Activated CD8-positive, alpha-beta memory T cell treated with anti-CD3 and anti-CD28 coated beads for 4 hours (primary cell): ENCODE results near the gene PLEK2.
"Not testable (repeated sequence)": the region's sequence is repeated elsewhere in the genome, so short reads cannot be mapped to it uniquely, and the experiment has no call there.

Experiments used
- DNase-seq, 2 donors: peaks; one replicate each; pipeline ENCODE4 v3.0.0-alpha.2; 2020; ENCODE audit warnings: low read depth in 2 of 2

Gene PLEK2

DNA sequence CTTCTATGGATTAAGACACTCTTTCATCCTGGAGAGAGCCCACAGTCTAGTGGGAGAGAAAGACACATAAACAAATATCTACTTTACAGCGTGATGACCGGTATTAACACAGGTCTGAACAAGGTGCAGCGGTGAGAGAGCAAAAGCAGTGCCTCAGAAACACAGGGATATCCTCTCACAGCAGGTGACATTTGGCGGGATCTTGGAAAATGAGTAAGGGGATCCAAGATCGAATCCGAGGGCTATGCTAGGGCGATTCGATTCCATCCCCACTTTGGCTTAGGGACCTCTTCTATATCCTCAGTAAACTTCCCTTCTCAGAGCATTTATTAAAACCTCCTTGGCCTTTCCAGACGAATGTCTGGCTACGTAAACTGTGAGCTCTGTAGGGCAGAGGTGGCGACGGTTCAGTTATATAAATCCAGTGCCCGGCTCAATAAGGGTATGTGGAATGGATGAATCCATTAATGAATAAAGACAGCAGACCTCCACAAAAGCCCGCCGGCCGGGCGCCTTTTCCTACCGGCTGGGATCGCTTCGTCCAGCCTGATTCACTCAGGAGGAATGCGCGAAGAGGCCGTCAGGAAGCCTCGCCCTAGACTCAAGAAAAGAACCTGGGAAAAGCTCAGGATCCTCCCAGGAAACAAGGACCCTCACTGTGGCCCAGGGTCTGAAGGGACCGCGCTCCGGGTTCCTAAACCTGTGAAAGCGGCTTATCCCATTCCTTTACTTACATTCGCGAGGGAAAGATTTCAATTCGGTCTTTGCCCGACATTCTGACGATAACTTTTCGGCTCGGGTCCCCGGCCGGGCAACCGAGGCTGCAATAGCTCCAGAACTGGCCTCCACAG, 52.8 kb downstream of the PLEK2 start:
- no peak for DNase-seq

DNA sequence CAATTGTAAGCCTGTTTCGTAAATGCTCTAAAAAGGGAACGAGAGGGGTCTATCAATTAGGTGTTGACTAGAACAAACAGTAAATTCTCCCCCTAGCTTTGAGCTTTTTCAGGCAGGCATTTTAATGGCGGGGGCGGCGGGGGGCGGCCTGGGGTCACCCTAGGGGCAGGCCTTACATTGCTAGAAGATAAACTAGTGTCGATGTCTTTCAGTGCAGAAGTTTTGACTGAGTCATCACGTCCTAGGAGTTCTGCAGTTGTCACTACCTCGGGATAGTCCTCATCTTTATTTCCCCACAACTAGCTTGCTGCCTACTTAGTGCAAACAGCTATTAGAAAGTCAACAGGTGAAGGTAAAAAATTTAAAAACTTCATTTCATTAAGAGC, 54.0 kb downstream of the PLEK2 start:
- no peak for DNase-seq

DNA sequence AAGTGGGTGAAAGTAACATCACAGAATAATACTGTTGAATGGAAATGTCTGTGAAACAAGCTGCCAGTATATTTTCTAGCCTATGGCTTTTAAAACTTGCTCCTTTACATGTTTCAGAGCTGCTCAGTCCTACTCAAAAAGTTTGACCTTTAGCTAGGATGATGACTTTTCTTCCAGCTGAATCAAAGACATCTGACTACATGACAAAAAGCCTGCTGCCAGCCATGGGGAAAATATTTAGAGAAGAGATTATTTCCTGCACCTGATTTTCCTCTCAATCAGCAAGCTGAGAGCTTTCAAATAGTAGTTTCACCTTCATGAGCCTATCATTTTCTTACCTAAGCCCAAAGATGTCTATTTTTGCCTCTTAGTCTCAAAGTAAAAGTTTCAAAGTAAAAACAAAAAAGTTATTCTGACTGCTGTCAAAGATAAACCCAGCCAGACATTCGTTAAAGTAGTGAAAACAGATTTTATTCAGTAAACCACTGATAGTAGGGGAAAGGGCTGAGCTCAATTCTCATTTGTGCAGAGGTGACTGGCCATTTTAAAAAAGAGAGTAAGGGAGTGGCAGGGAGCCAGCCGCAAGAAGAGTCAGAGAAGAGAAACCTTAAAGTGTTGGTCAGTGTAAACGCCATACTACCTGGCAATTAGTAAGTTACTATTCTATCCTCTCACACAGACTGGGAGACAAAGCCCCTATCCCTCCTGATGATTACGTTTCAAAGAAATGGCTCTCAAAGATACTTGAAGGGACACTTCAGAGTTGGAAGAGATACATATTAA, 54.6 kb downstream of the PLEK2 start:
- DNase-seq = no peak

DNA sequence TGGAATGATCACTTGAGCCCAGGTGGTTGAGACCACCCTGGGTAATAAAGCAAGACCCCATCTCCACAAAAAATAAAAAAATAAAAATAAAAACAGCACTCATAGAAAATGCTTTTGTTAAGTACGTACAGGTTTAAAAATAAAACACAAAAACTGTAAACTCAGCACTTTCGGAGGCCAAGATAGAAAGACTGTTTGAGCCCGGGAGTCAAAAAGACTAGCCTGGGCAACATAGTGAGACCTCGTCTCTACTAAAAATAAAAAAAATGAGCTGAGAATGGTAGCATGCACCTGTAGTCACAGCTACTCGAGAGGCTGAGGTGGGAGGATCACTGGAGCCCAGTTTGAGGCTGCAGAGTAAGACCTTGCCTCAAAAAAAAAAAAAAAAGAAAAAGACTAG, 59.9 kb downstream of the PLEK2 start:
- no peak for DNase-seq

DNA sequence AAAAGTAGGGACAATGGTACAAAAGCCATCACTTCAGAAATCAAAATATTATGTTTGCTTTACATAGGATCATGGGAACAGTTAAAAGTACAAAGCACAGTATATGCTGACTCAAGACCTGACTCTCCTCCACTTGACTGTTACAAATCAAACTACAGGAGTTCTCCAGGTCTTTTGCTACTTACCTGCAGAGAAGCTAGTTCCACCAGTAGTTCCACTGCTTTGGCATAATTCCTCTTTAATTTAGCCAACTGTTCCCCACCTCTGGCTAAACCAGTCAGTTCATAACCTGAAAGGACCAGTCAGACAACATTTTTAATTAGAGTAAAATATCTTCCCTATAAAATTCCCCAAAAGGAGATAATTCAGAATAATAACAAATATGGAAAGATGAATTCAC, 66.4 kb downstream of the PLEK2 start:
- no peak for DNase-seq

DNA sequence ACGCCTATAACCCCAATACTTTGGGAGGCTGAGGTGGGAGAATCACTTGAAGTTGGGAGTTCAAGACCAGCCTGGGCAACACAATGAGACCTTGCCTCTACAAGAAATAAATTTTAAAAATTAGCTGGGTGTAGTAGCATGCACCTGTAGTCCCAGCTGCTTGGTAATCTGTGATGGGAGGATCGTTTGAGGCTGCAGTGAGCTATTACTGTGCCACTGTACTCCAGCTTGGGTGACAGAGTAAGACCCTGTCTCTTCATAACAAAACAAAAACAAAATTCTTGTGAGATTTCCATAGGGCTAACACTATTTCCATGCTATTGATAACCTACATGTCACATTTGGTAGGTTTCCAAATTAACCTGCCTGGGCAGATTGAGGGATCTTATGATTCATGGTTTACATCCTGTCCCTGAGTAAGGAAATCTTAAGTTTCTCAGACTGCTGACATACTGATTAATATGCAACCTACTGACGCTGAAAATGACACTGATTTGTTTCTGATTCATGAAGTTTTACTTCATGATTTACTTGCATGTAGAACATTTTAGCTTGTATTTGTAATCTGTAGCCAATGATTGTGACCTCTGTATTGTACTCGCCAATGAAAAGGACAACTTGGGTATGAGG, 68.2 kb downstream of the PLEK2 start:
- no peak for DNase-seq

DNA sequence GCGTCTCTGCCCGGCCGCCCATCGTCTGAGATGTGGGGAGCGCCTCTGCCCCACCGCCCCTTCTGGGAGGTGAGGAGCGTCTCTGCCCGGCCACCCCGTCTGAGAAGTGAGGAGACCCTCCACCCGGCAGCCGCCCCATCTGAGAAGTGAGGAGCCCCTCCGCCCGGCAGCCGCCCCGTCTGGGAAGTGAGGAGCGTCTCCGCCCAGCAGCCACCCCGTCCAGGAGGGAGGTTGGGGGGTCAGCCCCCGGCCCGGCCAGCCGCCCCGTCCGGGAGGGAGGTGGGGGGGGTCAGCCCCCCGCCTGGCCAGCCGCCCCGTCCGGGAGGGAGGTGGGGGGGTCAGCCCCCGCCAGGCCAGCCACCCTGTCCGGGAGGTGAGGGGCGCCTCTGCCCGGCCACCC, 70.7 kb downstream of the PLEK2 start:
- not testable (repeated sequence) for DNase-seq
